Measurements from ENCODE around the gene EXO5. TPM values are rescaled to one million over a fixed set of nuclear protein-coding genes. Genes with fewer than 3 reads are reported as not detected.
"Not testable (repeated sequence)": the region's sequence is repeated elsewhere in the genome, so short reads cannot be mapped to it uniquely, and the experiment has no call there.

The EXO5 gene
- total RNA-seq, 1 donor from 2014 or later = 16.4 TPM

DNA sequence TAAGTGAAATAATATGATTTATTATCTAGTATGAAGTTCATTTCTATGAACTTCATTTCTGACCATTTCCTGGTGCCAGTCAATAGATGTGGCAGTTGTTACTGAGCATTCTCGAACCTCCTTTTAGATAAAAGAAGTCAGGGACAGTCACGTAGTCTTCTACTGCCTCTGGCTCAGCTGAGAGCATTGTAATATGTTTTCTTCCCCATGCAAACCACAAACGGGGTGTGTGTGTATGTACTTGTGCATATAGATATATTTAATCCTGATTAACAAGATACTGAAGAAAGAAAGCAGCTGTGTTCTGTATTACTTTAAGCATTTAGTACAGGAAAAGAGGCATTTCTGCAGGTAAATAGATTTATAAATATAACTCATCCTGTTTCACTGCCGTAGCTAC, 44.5 kb downstream of the EXO5 start:
- H3K36me3 Mint-ChIP-seq (ENCODE audit: insufficient read depth) = peaks cover 2% of the 10 kb centered on the region
- no peaks in the 10 kb centered on the region for H3K4me1 Mint-ChIP-seq (ENCODE audit: low read depth)
- H3K27ac Mint-ChIP-seq = no peak overlapping the region
- H3K9me3 Mint-ChIP-seq (ENCODE audit: low read depth) = no peaks in the 10 kb centered on the region
- no peak for DNase-seq (ENCODE audit: low spot score, unreplicated experiment)
- H3K27me3 Mint-ChIP-seq = peaks cover 3% of the 10 kb centered on the region
- no peak overlapping the region for H3K4me3 Mint-ChIP-seq (ENCODE audit: low read depth)
- TF ChIP-seq, protein P1, sequence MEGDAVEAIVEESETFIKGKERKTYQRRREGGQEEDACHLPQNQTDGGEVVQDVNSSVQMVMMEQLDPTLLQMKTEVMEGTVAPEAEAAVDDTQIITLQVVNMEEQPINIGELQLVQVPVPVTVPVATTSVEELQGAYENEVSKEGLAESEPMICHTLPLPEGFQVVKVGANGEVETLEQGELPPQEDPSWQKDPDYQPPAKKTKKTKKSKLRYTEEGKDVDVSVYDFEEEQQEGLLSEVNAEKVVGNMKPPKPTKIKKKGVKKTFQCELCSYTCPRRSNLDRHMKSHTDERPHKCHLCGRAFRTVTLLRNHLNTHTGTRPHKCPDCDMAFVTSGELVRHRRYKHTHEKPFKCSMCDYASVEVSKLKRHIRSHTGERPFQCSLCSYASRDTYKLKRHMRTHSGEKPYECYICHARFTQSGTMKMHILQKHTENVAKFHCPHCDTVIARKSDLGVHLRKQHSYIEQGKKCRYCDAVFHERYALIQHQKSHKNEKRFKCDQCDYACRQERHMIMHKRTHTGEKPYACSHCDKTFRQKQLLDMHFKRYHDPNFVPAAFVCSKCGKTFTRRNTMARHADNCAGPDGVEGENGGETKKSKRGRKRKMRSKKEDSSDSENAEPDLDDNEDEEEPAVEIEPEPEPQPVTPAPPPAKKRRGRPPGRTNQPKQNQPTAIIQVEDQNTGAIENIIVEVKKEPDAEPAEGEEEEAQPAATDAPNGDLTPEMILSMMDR (IDR thresholded peaks at IDR 0.05; ENCODE audit: unreplicated experiment) = no peak

DNA sequence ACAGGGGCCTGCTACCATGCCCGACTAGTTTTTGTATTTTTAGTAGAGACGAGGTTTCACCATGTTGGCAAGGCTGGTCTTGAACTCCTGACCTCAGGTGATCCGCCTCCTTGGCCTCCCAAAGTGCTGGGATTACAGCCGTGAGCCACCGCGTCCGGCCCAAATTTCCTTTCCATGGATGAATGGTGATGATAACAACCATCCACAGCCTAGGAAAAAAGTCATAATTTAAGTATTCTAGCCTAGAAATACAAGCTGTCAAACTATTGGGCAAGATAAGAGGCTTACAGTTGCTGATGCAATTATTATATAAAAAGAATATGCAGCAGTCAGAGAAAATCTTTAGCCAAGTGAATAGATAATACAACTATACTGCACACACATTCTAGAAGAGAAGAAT, 46.2 kb downstream of the EXO5 start:
- not testable (repeated sequence) for DNase-seq (ENCODE audit: low spot score, unreplicated experiment); H3K36me3 Mint-ChIP-seq (ENCODE audit: insufficient read depth); H3K9me3 Mint-ChIP-seq (ENCODE audit: low read depth); H3K4me1 Mint-ChIP-seq (ENCODE audit: low read depth); H3K27me3 Mint-ChIP-seq; H3K4me3 Mint-ChIP-seq (ENCODE audit: low read depth); H3K27ac Mint-ChIP-seq

DNA sequence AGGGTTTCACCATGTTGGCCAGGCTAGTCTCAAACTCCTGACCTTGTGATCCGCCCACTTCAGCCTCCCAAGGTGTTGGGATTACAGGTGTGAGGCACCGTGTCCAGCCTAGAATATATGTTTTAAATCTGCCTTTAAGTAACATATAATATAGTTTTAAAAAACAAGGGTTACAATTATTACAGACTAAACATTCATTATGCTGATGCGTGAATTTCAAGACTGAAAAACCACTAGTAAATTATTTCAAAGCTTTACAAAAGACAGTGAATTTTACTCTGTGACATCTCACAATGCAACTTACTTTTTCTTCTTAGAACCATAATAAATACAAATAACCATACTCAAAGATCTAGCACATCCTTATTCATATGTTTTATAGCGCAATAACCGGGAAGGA, 47.6 kb downstream of the EXO5 start:
- TF ChIP-seq, protein P1 (IDR thresholded peaks at IDR 0.05; ENCODE audit: unreplicated experiment) = no peak
- Mint-ChIP-seq H3K9me3 (ENCODE audit: low read depth) (peaks cover 7% of the 10 kb centered on the region), H3K4me1 (ENCODE audit: low read depth) (no peaks in the 10 kb centered on the region), H3K36me3 (ENCODE audit: insufficient read depth) (no peaks in the 10 kb centered on the region), H3K27ac (no peak overlapping the region), H3K4me3 (ENCODE audit: low read depth) (no peak overlapping the region), H3K27me3 (peaks cover 3% of the 10 kb centered on the region)
- no peak for DNase-seq (ENCODE audit: low spot score, unreplicated experiment)

DNA sequence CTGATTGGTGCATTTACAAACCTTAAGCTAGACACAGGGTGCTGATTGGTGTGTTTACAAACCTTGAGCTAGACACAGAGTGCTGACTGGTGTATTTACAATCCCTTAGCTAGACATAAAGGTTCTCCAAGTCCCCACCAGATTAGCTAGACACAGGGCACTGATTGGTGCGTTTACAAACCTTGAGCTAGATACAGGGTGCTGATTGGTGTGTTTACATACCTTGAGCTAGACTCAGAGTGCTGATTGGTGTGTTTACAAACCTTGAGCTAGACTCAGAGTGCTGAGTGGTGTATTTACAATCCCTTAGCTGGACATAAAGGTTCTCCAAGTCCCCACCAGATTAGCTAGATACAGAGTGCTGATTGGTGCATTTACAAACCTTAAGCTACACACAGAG, 49.7 kb downstream of the EXO5 start:
- H3K9me3 Mint-ChIP-seq (ENCODE audit: low read depth); H3K27me3 Mint-ChIP-seq; H3K36me3 Mint-ChIP-seq (ENCODE audit: insufficient read depth); DNase-seq (ENCODE audit: low spot score, unreplicated experiment); H3K4me1 Mint-ChIP-seq (ENCODE audit: low read depth); H3K4me3 Mint-ChIP-seq (ENCODE audit: low read depth); H3K27ac Mint-ChIP-seq: not testable (repeated sequence)

DNA sequence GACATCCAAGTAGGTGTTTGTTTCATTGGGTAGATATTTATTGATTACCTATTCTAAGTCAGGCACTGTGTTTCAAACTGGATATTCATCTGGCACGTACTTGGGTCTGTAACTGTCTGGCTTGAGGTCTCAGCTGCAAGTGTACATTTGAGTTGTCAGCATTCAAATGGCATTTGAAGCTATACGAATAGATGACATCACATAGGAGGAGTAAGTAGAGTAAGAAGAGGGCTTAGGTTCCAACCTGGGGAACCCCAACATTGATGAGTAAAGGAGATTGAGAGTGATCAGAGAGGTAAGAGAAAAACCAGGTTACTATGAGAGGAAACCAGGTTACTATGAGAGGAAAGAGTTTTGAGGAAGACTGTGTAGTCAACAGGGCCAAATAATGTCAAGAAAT, 53.6 kb downstream of the EXO5 start:
- H3K4me3 Mint-ChIP-seq (ENCODE audit: low read depth) = no peak overlapping the region
- no peaks in the 10 kb centered on the region for H3K36me3 Mint-ChIP-seq (ENCODE audit: insufficient read depth)

DNA sequence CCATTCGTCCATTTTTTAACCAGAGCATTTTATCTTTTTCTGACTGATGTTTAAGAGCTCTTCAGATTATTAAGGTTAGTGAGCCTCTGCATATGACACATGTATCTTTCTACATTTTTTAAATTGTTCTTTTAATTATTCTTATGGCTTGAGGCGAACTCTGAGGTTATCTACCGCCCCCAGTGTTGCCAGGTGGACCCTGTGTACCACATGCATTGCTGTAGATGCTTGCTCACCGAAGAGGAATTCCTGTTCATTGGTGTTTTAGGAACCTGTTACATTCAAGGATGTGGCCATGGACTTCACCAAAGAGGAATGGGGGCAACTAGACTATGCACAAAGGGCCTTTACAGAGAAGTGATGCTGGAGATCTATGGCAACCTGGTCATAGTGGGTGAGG, 54.7 kb downstream of the EXO5 start:
- no peaks in the 10 kb centered on the region for H3K4me1 Mint-ChIP-seq (ENCODE audit: low read depth)
- no peak overlapping the region for H3K4me3 Mint-ChIP-seq (ENCODE audit: low read depth)
- peaks cover 7% of the 10 kb centered on the region for H3K9me3 Mint-ChIP-seq (ENCODE audit: low read depth)
- TF ChIP-seq, protein P1 (IDR thresholded peaks at IDR 0.05; ENCODE audit: unreplicated experiment) = no peak
- H3K27me3 Mint-ChIP-seq = peaks cover 7% of the 10 kb centered on the region
- H3K27ac Mint-ChIP-seq = no peak overlapping the region
- no peak for DNase-seq (ENCODE audit: low spot score, unreplicated experiment)
- no peaks in the 10 kb centered on the region for H3K36me3 Mint-ChIP-seq (ENCODE audit: insufficient read depth)

More for the DNA sequence above, 53.6 kb downstream of the EXO5 start:
- peaks cover 7% of the 10 kb centered on the region for H3K27me3 Mint-ChIP-seq
- H3K27ac Mint-ChIP-seq = no peak overlapping the region
- no peaks in the 10 kb centered on the region for H3K4me1 Mint-ChIP-seq (ENCODE audit: low read depth)
- no peak for DNase-seq (ENCODE audit: low spot score, unreplicated experiment)
- TF ChIP-seq, protein P1 (IDR thresholded peaks at IDR 0.05; ENCODE audit: unreplicated experiment) = no peak
- H3K9me3 Mint-ChIP-seq (ENCODE audit: low read depth) = peaks cover 7% of the 10 kb centered on the region

All from progenitor cell of endocrine pancreas (in vitro differentiated cells).